ENCODE results near the gene RSPH4A.

DNA sequence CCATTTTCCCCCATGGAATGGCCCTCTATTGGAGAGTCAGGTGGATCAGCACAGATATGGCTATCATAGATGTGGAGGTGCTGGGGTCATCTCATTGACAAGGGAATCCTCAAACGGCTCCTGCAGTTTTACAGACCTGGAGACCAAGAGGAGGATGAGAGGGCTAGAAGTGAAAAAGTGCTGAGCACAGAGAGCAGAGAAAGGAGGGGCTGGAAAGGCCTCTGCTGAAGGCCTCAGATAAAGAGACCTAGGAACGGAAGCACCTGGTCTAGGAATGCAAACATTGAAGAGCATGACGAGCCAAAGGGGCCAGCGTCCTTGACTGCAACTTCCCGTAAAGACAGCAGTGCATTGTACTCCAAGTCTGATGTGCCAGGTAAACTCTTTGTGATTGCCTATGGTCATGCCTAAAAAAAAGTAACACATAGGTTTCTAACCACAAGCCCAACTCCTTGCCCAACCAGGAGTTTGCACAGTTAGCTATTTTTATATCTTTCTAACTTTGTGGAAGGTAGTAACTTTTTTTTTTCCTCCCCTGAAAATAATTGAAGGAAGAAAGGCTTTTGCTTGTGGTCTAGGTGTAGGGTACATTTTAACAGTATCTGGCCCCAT is 15.2 kb downstream of the RSPH4A start:
- no peak for TF ChIP-seq POLR2AphosphoS5 (IDR thresholded peaks at IDR 0.05; ENCODE audit: borderline replicate concordance, low read depth, low read length)
- no peak for TF ChIP-seq EZH2 (IDR thresholded peaks at IDR 0.05)
